SK-N-SH (cell line): Measurements from ENCODE around the gene KLHL33. TPM values are rescaled to one million over a fixed set of nuclear protein-coding genes. Genes with fewer than 3 reads are reported as not detected.

ENCODE experiments used
- CTCF ChIA-PET: fragments of 300-600, 350-600 bp; formaldehyde crosslinking; extraction: SDS; loops from one replicate; lab custom pipeline; 2021; lab: Yijun Ruan, JAX
- POLR2A ChIA-PET: fragments of 350-600 bp; sonication (Branson Sonifier 250); formaldehyde crosslinking; extraction: SDS; loops from one replicate; lab custom pipeline; 2020; ENCODE audit warnings: antibody characterized with exemption, inconsistent platforms; lab: Yijun Ruan, JAX
- DNase-seq: peaks from one replicate; pipeline ENCODE4 v3.0.0; 2012
- H2AFZ ChIP-seq: fragments of 200-600 bp; sonication (generic); 2 replicates; pipeline ENCODE4 v1.8.1; 2016; ENCODE audit warnings: antibody characterized with exemption, mild to moderate bottlenecking, low read depth
- H3F3A ChIP-seq: fragments of 200-600 bp; sonication (generic); replicated peaks from 2 replicates; pipeline ENCODE3; 2016; ENCODE audit warnings: antibody characterized with exemption, mild to moderate bottlenecking; ENCODE audit not compliant: insufficient read depth
- H3K27ac ChIP-seq, 2 experiments: fragments of 200-500 bp in 1 of 2; fragments of 200-600 bp in 1 of 2; sonication (Bioruptor generic) in 1 of 2; sonication (generic), shearing (Covaris generic) in 1 of 2; 2 replicates each; pipeline versions ENCODE4 v1.5.1 to v1.6.1; 2014 to 2016; ENCODE audit warnings: low read depth in 2 of 2, inconsistent platforms in 1 of 2, low read length in 1 of 2, mild to moderate bottlenecking in 1 of 2, mixed read lengths in 1 of 2
- H3K27me3 ChIP-seq: fragments of 200-600 bp; sonication (generic), shearing (Covaris generic); 2 replicates; pipeline ENCODE4 v1.6.1; 2016; ENCODE audit warnings: mixed run types; ENCODE audit not compliant: insufficient read depth
- H3K36me3 ChIP-seq, 2 experiments: fragments of 200-500 bp in 1 of 2; fragments of 200-600 bp in 1 of 2; sonication (Bioruptor generic) in 1 of 2; sonication (generic) in 1 of 2; replicated peaks in 1 of 2; 2 replicates each; pipeline versions ENCODE3 to v1.5.1; 2014 to 2016; ENCODE audit warnings: low read length in 1 of 2, mild to moderate bottlenecking in 1 of 2; ENCODE audit not compliant: insufficient read depth in 2 of 2, control insufficient read depth in 1 of 2
- H3K4me1 ChIP-seq, 2 experiments: fragments of 200-500 bp in 1 of 2; fragments of 200-600 bp in 1 of 2; sonication (Bioruptor generic) in 1 of 2; sonication (generic), shearing (Covaris generic) in 1 of 2; 2 replicates each; pipeline versions ENCODE4 v1.5.1 to v1.6.1; 2014 to 2016; ENCODE audit warnings: low read depth in 1 of 2, low read length in 1 of 2, mixed run types in 1 of 2; ENCODE audit not compliant: insufficient read depth in 2 of 2, control insufficient read depth in 1 of 2
- H3K4me2 ChIP-seq: fragments of 200-600 bp; sonication (generic), shearing (Covaris generic); 2 replicates; pipeline ENCODE4 v1.6.1; 2017; ENCODE audit warnings: mixed run types
- H3K4me3 ChIP-seq, 2 experiments: fragments of 200-500 bp in 1 of 2; fragments of 200-600 bp in 1 of 2; sonication (Bioruptor generic) in 1 of 2; sonication (generic), shearing (Covaris generic) in 1 of 2; 2 replicates each; pipeline versions ENCODE4 v1.5.1 to v1.8.1; 2014 to 2016; ENCODE audit warnings: low read depth in 2 of 2, inconsistent platforms in 1 of 2, low read length in 1 of 2, mild to moderate bottlenecking in 1 of 2, mixed read lengths in 1 of 2, moderate library complexity in 1 of 2
- H3K79me2 ChIP-seq: fragments of 200-600 bp; sonication (generic); 2 replicates; pipeline ENCODE4 v1.8.1; 2017; ENCODE audit warnings: mild to moderate bottlenecking; ENCODE audit not compliant: insufficient read depth
- H3K9ac ChIP-seq: fragments of 200-600 bp; sonication (generic); 2 replicates; pipeline ENCODE4 v1.6.1; 2017; ENCODE audit warnings: mixed run types
- H3K9me2 ChIP-seq: fragments of 200-600 bp; sonication (generic); 2 replicates; pipeline ENCODE4 v1.6.1; 2017; ENCODE audit warnings: mixed run types
- H3K9me3 ChIP-seq: fragments of 200-600 bp; sonication (generic); 2 replicates; pipeline ENCODE4 v1.6.1; 2017; ENCODE audit warnings: mixed run types, mild to moderate bottlenecking, moderate library complexity
- H4K20me1 ChIP-seq: fragments of 200-600 bp; sonication (generic); 2 replicates; pipeline ENCODE4 v1.6.1; 2017; ENCODE audit warnings: mild to moderate bottlenecking, mixed run types; ENCODE audit not compliant: insufficient read depth
- CHD2 ChIP-seq: fragments of 150-350 bp; IDR thresholded peaks from 2 replicates; pipeline ENCODE4 v1.6.1; 2018; ENCODE audit warnings: low read length; ENCODE audit not compliant: partially characterized antibody
- EP300 ChIP-seq, 2 experiments: IDR thresholded peaks; 2 replicates each; pipeline versions ENCODE4 v1.4.0 to v1.6.1; 2012; ENCODE audit warnings: borderline replicate concordance in 1 of 2, low read depth in 1 of 2, low read length in 1 of 2
- EZH2phosphoT487 ChIP-seq: fragments of 200-600 bp; sonication (generic); IDR thresholded peaks from 2 replicates; pipeline ENCODE4 v1.6.1; 2017; ENCODE audit warnings: low read depth, mixed run types, mild to moderate bottlenecking, antibody characterized with exemption, moderate library complexity, borderline replicate concordance
- FOSL2 ChIP-seq: IDR thresholded peaks from 2 replicates; pipeline ENCODE4 v1.4.0; 2012; ENCODE audit warnings: low read depth, mild to moderate bottlenecking, moderate library complexity, borderline replicate concordance
- FOXJ3 ChIP-seq: sonication (generic); formaldehyde crosslinking; IDR thresholded peaks from 2 replicates; pipeline ENCODE4 v1.5.1; 2020; ENCODE audit warnings: mild to moderate bottlenecking, missing genetic modification reagents
- GABPA ChIP-seq: IDR thresholded peaks from 2 replicates; pipeline ENCODE4 v1.4.0; 2012; ENCODE audit warnings: low read depth, mild to moderate bottlenecking
- GATA2 ChIP-seq: sonication (generic); formaldehyde crosslinking; IDR thresholded peaks from 2 replicates; pipeline ENCODE4 v1.5.0; 2020; ENCODE audit warnings: mild to moderate bottlenecking, missing genetic modification reagents
- MEF2A ChIP-seq: IDR thresholded peaks from 2 replicates; pipeline ENCODE4 v1.4.0; 2012; ENCODE audit warnings: low read depth, borderline replicate concordance
- MXI1 ChIP-seq: IDR thresholded peaks from 2 replicates; pipeline ENCODE4 v1.6.1; 2012; ENCODE audit warnings: mild to moderate bottlenecking, low read depth, low read length, improper control_type of control experiment
- NFIC ChIP-seq: IDR thresholded peaks from 2 replicates; pipeline ENCODE4 v1.4.0; 2012; ENCODE audit warnings: borderline replicate concordance
- POLR2AphosphoS5 ChIP-seq: IDR thresholded peaks from 2 replicates; pipeline ENCODE4 v1.6.1; 2012; ENCODE audit warnings: low read depth, low read length
- RAD21 ChIP-seq: IDR thresholded peaks from 2 replicates; pipeline ENCODE4 v1.6.1; 2012; ENCODE audit warnings: mild to moderate bottlenecking, low read length
- RFX5 ChIP-seq: IDR thresholded peaks from 2 replicates; pipeline ENCODE4 v1.6.1; 2012; ENCODE audit warnings: mild to moderate bottlenecking, improper control_type of control experiment, low read length
- TAF1 ChIP-seq: IDR thresholded peaks from 2 replicates; pipeline ENCODE4 v1.6.1; 2012; ENCODE audit warnings: low read depth, mild to moderate bottlenecking, low read length, moderate library complexity, borderline replicate concordance
- TEAD4 ChIP-seq: IDR thresholded peaks from 2 replicates; pipeline ENCODE4 v1.4.0; 2012; ENCODE audit warnings: mild to moderate bottlenecking, borderline replicate concordance; ENCODE audit not compliant: insufficient read depth
- WGBS: methylation state at CpG from one replicate; pipeline ENCODE4 v1.1.6; 2017; ENCODE audit warnings: low lambda C conversion rate; 5-methylcytosine and 5-hydroxymethylcytosine counted together
- polyA plus RNA-seq, 3 experiments: library from polyadenylated mRNA; depleted of rRNA; stranded (reverse); fragments of >200 nt; gene quantifications; 2 replicates each; pipeline ENCODE4 v1.2.3, GENCODE V29; 2012
- TF ChIP-seq, protein P1 (sequence below): fragments of 150-350 bp; IDR thresholded peaks from 2 replicates; pipeline ENCODE4 v1.6.1; 2017; ENCODE audit warnings: antibody characterized with exemption, low read length, low read depth, borderline replicate concordance
- TF ChIP-seq, protein P2 (sequence below): fragments of 200-600 bp; sonication (generic); IDR thresholded peaks from 2 replicates; pipeline ENCODE4 v1.6.1; 2017; ENCODE audit warnings: antibody characterized with exemption, mild to moderate bottlenecking, moderate library complexity
- TF ChIP-seq, protein P3 (sequence below): IDR thresholded peaks from 2 replicates; pipeline ENCODE4 v1.6.1; 2012; ENCODE audit warnings: mild to moderate bottlenecking, low read depth, low read length, moderate library complexity
- TF ChIP-seq, protein P4 (sequence below): IDR thresholded peaks from 2 replicates; pipeline ENCODE4; 2012
- TF ChIP-seq, protein P5 (sequence below): IDR thresholded peaks from 2 replicates; pipeline ENCODE4 v1.4.0; 2012; ENCODE audit warnings: low read depth

Gene KLHL33
- polyA plus RNA-seq, 1 of the 3 experiments (the other 2 are of a cell fraction): not detected

DNA sequence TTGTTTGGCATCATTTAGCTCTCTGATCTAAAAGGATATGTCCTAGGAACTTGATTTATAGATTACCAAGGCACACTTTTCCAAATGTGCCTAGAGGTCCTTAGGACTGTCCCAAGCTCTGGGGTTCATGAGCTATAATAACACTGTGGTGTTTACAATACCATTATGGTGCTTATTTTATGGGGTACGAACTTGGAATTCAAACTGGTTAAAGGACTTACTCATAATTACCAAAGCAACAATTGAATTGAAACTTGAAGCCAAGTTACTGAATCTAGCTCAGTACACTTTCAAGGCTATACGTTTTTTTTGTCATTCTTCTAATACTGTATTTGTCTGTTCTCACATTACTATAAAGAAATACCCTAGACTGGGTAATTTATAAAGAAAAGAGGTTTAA lies 13.1 kb downstream of the KLHL33 start (continued):
- TF ChIP-seq, protein P1, sequence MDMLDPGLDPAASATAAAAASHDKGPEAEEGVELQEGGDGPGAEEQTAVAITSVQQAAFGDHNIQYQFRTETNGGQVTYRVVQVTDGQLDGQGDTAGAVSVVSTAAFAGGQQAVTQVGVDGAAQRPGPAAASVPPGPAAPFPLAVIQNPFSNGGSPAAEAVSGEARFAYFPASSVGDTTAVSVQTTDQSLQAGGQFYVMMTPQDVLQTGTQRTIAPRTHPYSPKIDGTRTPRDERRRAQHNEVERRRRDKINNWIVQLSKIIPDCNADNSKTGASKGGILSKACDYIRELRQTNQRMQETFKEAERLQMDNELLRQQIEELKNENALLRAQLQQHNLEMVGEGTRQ: no peak
- TF ChIP-seq MEF2A: no peak
- TF ChIP-seq FOXJ3 (CRISPR knock-in tag): no peak
- TF ChIP-seq, protein P2, sequence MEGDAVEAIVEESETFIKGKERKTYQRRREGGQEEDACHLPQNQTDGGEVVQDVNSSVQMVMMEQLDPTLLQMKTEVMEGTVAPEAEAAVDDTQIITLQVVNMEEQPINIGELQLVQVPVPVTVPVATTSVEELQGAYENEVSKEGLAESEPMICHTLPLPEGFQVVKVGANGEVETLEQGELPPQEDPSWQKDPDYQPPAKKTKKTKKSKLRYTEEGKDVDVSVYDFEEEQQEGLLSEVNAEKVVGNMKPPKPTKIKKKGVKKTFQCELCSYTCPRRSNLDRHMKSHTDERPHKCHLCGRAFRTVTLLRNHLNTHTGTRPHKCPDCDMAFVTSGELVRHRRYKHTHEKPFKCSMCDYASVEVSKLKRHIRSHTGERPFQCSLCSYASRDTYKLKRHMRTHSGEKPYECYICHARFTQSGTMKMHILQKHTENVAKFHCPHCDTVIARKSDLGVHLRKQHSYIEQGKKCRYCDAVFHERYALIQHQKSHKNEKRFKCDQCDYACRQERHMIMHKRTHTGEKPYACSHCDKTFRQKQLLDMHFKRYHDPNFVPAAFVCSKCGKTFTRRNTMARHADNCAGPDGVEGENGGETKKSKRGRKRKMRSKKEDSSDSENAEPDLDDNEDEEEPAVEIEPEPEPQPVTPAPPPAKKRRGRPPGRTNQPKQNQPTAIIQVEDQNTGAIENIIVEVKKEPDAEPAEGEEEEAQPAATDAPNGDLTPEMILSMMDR: no peak

DNA sequence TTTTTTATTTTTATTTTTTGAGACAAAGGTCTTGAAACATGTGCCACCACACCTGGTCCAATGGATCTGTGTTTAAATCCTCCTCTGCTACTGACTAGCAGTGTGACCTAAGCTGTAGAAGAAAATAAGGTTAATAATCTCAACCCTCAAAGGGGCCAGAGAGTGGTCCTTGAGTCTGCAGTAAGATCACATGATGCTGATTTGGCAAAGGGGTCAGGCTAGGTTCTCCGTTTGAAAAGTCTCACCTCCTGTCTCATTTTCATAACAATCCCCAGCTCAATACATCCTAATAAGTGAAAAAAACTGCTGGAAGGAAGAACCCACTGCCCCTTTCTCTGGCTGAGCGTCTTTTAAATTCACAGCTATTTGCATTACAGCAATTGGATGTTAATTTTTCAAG lies 14.7 kb downstream of the KLHL33 start:
- CTCF ChIA-PET: no interaction called here
- Histone ChIP-seq H4K20me1 (no peaks in the 10 kb centered on the region), H3K9me2 (no peaks in the 10 kb centered on the region), H3K79me2 (no peaks in the 10 kb centered on the region), H2AFZ (no peak overlapping the region)
- WGBS: 17% methylated on average over 2 of the region's 2 CpGs
- TF ChIP-seq TAF1 (no peak), RFX5 (no peak), MXI1 (no peak), GABPA (no peak), RAD21 (no peak), EZH2phosphoT487 (no peak), GATA2 (CRISPR knock-in tag) (no peak), EP300 (IDR thresholded peaks at IDR 0.05; ENCODE audit: borderline replicate concordance in 1 of 2, low read depth in 1 of 2, low read length in 1 of 2) (no peak), MEF2A (no peak), POLR2AphosphoS5 (no peak), FOXJ3 (CRISPR knock-in tag) (no peak), FOSL2 (no peak), NFIC (no peak), CHD2 (no peak), TEAD4 (no peak)
- TF ChIP-seq, protein P3, sequence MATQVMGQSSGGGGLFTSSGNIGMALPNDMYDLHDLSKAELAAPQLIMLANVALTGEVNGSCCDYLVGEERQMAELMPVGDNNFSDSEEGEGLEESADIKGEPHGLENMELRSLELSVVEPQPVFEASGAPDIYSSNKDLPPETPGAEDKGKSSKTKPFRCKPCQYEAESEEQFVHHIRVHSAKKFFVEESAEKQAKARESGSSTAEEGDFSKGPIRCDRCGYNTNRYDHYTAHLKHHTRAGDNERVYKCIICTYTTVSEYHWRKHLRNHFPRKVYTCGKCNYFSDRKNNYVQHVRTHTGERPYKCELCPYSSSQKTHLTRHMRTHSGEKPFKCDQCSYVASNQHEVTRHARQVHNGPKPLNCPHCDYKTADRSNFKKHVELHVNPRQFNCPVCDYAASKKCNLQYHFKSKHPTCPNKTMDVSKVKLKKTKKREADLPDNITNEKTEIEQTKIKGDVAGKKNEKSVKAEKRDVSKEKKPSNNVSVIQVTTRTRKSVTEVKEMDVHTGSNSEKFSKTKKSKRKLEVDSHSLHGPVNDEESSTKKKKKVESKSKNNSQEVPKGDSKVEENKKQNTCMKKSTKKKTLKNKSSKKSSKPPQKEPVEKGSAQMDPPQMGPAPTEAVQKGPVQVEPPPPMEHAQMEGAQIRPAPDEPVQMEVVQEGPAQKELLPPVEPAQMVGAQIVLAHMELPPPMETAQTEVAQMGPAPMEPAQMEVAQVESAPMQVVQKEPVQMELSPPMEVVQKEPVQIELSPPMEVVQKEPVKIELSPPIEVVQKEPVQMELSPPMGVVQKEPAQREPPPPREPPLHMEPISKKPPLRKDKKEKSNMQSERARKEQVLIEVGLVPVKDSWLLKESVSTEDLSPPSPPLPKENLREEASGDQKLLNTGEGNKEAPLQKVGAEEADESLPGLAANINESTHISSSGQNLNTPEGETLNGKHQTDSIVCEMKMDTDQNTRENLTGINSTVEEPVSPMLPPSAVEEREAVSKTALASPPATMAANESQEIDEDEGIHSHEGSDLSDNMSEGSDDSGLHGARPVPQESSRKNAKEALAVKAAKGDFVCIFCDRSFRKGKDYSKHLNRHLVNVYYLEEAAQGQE: no peak
- TF ChIP-seq, protein P1: no peak
- TF ChIP-seq, protein P2: no peak
- TF ChIP-seq, protein P4, sequence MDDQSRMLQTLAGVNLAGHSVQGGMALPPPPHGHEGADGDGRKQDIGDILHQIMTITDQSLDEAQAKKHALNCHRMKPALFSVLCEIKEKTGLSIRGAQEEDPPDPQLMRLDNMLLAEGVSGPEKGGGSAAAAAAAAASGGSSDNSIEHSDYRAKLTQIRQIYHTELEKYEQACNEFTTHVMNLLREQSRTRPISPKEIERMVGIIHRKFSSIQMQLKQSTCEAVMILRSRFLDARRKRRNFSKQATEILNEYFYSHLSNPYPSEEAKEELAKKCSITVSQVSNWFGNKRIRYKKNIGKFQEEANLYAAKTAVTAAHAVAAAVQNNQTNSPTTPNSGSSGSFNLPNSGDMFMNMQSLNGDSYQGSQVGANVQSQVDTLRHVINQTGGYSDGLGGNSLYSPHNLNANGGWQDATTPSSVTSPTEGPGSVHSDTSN: no peak
- TF ChIP-seq, protein P5, sequence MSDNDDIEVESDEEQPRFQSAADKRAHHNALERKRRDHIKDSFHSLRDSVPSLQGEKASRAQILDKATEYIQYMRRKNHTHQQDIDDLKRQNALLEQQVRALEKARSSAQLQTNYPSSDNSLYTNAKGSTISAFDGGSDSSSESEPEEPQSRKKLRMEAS: no peak
- TF ChIP-seq, all 33 proteins: peak for 0
- Histone ChIP-seq H3K9ac (no peak overlapping the region), H3F3A (no peaks in the 10 kb centered on the region), H3K27me3 (no peaks in the 10 kb centered on the region; the same call in 1 of the 2 replicates), H3K9me3 (no peaks in the 10 kb centered on the region), H3K4me2 (no peak overlapping the region), H3K4me1 (no peaks in the 10 kb centered on the region), H3K27ac (no peak overlapping the region), H3K36me3 (no peaks in the 10 kb centered on the region), H3K4me3 (no peak overlapping the region)
- POLR2A ChIA-PET: interaction anchor here (1.4 kb wide), 1 partner anchor 34 kb away, joined by 4 read pairs; the partner anchor contains the start of genes APEX1 and OSGEP
- no peak for DNase-seq
